ENCODE data around the gene FXN.

DNA sequence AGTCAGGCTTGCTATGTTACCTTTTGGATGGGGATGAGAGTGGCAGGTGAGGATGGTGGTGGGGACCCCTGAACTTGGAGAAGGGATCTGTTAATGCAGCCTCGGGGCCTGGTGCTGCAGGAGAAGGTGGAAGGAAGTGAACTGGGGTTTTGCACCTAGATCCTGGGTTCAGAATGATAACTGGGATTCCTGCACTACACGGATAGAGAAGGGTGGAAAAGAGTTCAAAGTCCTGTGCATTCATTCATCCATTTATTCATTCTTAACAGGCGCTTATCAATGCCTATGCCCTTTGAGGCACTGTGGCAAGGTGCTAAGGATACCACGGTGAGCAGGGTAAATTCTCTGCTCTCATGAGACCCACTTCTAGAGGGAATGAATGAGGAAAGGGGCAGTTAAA lies 96.8 kb downstream of the FXN start:
- TF ChIP-seq, protein P1, sequence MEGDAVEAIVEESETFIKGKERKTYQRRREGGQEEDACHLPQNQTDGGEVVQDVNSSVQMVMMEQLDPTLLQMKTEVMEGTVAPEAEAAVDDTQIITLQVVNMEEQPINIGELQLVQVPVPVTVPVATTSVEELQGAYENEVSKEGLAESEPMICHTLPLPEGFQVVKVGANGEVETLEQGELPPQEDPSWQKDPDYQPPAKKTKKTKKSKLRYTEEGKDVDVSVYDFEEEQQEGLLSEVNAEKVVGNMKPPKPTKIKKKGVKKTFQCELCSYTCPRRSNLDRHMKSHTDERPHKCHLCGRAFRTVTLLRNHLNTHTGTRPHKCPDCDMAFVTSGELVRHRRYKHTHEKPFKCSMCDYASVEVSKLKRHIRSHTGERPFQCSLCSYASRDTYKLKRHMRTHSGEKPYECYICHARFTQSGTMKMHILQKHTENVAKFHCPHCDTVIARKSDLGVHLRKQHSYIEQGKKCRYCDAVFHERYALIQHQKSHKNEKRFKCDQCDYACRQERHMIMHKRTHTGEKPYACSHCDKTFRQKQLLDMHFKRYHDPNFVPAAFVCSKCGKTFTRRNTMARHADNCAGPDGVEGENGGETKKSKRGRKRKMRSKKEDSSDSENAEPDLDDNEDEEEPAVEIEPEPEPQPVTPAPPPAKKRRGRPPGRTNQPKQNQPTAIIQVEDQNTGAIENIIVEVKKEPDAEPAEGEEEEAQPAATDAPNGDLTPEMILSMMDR (conservative IDR thresholded peaks at IDR 0.05), result no peak
- no peak for TF ChIP-seq ZFX (IDR thresholded peaks at IDR 0.05)

All from C4-2B (cell line).